GM21717 (cell line): ENCODE data around the gene GPRC5C.
"Not testable (repeated sequence)": the region's sequence is repeated elsewhere in the genome, so short reads cannot be mapped to it uniquely, and the experiment has no call there.

Experiments
- ATAC-seq: cut with Tn5 transposase; IDR thresholded peaks from one replicate; pipeline ENCODE4 v1.9.1; 2021; ENCODE audit warnings: mild to moderate bottlenecking, moderate library complexity; ENCODE audit not compliant: unreplicated experiment

The GPRC5C gene

DNA sequence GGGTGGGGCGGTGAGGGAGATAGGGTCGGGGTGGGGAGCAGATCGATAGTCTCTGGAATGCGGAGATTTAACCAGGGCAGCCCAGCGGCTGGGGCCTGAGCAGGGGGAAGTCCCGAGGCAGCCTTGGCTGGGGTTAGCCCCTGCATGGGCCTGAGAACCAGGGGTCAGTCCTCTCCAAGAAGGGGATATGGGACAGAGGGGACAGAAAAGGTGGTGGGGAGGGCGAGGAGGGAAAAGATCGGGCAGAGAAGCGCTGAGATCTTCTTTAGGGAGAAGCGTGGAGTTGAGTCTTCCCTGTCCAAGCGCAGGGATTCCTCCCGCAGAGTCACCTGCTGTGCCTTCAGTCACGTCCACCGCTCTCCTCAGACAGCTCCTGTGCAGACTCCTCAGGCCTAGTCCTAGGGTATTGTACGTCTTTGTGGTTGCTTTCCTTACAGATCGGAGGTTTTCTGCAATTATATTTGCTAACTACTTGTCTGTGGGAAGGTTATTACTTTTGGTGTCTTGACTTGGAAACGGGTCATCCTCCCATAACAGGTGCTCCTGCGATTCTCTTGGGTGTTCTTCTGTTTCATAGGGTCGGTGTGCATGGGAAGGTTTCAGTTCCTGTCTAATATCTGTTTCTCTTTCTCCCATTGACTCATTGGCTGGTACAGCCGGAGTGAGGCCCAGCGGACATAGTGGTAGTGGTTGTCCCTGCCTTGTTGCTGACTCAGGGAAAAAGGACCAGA, 35.5 kb downstream of the GPRC5C start:
- peak; percentile 69 for ATAC-seq

DNA sequence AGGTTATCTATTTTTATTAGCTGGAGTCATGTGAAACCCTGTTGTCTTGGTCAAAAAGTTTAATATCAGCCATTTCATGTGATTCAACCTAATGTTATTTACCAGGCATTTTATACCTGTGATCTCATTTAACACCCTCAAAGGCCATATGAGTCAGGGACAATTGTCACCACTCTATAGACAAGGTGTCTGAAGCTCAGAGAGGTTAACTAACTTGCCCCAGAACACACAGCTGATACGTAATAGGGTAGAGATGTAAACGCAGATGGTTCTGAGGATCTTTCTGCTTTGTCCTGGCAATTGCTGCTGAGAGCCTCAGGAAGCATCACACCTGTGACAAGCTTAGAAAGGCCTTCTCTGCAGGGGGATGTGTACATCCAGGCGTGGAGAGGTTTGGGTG, 39.5 kb downstream of the GPRC5C start:
- ATAC-seq = no peak

DNA sequence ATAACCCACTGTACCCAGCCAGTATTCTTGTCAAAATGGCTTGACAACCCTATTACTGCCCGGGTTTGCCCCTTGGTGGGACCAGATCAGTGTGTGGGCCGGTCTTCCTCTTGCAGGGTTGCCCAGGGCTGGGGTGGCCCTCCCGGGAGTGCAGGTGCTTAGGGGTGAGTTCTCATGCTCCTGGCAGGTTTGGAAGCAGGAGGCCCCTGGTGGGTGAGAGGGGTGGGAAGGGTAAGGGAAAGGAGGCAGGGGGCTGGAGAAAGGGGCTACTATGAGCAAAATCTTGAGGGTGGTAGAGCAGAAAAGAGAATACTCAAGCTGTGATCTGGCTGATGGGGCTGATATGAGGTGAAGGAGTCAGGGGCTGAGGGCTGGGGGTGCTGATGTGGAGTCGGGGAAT, 41.0 kb downstream of the GPRC5C start:
- no peak for ATAC-seq

DNA sequence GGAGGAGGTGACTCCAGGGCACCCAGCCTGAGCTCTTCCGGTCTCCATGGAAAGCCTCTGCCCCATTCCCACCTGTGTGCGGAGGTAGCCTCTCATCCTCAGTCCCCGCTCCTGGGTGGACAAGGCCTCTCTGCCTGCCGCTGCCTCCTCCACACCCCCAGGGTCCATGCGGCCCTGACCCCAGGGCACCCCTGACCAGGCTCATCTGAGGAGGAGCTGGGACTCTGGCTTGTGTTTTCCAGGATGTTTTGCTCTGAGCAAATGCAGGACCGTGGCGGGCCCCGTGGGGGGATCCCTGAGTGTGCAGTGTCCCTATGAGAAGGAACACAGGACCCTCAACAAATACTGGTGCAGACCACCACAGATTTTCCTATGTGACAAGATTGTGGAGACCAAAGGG, 41.4 kb downstream of the GPRC5C start:
- ATAC-seq = no peak

DNA sequence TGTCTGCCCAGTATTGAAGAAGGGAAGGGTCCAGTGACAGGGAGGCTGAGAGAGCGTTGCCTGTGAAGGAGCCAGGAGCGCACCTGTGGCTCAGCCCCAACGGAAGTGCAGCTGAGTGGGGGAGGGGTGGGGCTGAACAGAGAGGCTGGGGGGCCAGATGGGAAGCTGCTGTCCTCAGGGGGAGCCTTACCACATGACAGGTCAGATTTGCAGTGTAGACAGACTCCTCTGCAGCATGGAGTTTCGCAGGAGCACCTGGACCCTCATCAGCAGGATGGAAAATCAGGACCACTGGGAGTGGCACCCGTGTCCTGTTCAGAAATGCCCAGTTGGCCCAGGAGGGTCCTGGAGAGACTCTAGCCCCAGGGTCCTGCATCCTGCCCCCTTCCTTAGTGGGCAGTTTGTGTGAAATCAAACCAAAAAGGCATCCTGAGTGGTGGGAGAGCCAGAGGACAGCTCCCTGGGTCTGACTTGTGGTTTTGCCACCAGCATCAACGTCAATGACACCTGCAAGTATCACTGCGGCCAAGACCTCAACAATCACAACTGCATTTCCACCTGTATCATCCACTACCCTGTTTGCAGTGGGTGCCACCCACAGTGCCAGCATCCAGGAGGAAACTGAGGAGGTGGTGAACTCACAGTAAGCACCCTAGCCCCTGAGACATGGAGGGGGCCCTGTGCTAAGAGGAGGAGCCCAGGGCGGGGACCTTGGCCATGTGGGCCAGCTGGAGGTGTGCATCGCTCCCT, 42.3 kb downstream of the GPRC5C start:
- no peak for ATAC-seq

DNA sequence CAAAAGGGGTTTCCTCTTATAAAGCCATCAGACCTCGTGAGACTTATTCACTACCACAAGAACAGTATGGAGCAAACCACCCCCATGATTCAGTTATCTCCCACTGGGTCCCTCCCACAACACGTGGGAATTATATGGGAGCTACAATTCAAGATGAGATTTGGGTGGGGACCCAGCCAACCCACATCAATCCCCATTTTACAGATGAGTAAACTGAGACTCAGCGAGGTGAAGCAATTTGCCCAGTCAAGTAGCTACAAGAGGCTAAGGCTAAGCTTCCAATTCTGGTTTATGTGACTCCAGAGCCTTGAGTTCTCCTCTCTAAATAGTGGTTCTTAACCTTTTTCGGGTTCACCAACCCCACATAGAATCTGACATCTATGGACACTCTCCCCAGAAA, 43.3 kb downstream of the GPRC5C start:
- no peak for ATAC-seq

DNA sequence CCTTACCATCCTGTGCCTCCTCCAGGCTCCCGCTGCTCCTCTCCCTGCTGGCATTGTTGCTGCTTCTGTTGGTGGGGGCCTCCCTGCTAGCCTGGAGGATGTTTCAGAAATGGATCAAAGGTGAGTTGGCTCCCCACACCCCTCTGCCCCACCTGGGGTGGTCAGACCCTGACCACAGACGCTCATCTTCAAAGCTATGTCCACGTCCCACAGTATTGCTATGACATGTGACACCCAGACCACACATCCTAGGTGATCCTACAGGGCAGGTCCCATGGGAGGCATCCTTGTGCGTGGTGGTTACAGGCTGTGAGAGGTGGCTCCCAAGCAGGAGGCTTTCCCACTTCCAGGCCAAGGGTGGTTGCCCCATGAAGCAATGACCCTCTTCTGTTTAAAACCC, 45.5 kb downstream of the GPRC5C start:
- no peak for ATAC-seq

DNA sequence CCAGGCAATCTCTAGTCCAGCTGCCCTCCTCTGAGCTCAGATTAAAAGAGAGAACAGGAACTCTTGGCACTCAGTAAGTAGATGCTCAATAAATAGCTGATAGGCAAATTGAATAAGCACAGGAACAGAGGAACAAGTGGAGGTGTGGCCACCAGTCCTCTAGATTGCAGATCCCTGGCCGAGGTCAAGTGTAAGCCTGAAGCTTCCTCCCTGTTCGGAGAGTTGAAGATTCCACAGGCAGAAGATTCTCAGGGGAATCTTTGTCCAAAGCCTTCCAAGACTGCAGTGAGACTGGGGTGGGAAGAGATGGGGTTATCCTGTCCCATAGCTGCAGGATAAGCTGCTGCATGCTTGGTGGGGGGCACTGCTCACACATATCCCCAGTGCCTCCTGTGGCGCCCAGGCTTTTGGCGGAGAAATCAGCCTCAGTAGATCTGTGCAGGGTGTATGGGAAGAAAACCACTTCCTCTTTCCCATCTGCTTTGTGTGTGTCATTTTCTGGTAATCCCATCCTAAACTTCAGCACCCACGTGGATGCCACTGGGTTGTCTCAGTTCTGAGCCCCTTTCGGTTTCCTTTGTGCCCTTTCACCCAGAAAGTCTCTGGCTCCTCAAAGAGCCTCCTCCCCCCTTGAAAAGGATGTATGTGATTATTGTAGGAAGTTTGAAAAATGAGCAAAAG, 46.7 kb downstream of the GPRC5C start:
- no peak for ATAC-seq

DNA sequence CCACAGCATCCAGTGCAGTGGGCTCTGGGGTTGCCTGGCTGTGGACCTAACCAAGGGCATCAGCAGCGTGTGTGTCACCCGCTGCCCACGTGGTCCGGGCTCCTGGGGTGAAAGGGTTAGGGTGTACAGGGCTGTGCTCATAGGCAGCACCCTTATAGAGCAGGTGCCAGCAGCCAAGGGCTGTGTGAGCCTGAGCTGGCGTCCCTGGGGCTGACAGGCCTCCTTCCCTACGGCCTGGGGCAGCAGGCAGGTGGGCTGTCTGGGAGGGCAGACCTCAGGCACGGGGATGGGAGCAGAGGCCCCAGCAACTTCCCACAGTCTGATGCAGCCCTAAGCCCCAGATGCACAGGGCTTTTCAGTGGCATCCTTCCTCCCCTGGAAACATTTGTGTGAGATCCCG, 48.4 kb downstream of the GPRC5C start:
- no peak for ATAC-seq

DNA sequence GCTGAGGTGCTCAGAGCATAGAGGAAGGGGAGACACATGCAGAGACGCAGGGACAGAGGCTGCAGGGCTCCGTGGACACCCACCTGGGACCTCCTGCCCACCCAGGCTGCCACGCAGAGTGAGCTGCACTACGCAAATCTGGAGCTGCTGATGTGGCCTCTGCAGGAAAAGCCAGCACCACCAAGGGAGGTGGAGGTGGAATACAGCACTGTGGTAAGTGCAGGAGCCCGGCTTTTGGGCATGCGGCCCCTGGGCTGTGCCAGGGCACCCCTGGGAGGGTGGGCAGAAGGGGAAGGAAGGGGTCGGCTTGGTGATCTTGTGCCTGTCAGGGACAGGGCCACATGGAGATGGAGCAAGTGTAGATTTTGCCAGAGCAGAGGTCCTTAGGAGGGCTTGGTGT, 49.7 kb downstream of the GPRC5C start:
- ATAC-seq = no peak

DNA sequence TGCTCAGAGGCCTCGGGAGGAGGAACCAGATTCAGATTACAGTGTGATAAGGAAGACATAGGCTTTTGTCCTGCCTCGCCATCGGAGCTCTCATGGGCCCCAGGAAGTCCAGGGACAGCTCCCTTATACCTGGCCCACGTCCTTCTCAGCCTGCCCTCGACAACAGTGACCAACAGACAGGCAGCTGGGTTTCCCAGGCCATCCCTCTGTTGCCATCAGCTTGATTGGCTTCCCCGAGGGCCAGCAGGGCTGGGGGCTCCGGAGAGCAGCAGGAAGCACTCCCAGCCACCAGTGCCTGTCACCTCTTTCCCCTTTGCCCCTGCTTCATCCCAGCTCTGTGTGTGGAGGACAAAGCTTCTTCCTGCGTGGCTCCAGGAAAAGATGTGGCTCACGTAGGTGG, 52.2 kb downstream of the GPRC5C start:
- no peak for ATAC-seq

DNA sequence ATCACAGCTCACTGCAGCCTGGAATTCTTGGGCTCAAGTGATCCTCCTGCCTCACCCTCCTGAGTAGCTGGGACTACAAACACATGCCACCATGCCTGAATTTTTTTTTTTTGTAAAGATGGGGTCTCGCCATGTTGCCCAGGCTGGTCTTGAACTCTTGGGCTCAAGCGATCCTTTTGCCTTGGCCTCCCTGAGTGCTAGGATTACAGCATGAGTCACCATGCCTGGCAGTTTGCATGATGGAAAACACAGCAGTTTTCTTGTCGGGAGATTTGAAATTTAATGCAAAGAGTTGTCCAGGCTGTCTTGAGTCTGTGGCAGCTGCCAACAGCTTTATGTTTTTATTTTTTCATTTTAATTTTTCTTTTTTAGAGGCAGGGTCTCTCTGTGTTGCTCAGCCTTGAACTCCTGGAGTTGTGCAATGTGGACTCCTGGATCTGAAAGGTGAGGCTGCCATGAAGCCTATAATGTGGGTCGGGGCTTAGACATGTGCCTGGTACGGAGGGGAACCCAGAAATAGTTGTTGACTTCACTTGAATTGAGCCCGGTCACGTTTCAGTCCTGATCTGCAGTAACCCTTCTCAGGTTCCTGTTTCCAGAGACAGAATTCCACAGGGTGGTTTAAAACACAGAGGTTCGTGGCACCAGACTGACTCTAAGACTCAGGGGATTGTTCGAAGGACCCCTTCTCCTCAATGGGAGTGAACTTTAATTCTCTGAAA, 53.3 kb downstream of the GPRC5C start:
- ATAC-seq = no peak

DNA sequence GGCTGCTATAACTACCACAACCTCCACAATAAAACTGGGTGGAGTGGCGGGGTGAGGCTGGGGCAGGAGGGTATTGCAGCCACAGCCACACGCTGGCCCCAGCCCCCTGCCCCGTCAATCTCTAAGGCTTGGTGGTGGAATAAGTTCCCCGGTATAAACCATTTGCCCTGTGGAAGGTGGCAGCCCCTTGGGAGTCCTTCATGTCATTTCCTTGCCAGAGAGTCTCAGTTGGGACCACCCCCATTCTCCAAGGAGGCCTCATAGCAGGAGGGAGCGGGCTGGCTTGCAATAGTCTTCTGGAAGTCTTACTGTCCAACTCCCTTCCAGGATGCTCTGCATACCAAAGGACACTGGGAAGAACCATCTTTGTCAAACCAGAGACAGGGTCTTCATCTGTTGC, 54.0 kb downstream of the GPRC5C start:
- no peak for ATAC-seq

DNA sequence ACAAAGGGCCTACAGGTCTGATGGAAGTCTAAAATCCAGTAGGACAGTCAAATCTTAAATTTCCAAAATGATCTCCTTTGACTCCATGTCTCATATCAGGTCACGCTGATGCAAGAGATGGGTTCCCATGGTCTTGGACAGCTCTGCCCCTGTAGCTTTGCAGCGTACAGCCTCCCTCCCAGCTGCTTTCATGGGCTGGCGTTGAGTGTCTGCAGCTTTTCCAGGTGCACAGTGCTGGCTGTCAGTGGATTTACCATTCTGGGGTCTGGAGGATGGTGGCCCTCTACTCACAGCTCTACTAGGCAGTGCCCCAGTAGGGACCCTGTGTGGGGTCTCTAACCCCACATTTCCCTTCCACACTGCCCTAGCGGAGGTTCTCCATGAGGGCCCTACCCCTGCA, 56.4 kb downstream of the GPRC5C start:
- ATAC-seq = not testable (repeated sequence)

DNA sequence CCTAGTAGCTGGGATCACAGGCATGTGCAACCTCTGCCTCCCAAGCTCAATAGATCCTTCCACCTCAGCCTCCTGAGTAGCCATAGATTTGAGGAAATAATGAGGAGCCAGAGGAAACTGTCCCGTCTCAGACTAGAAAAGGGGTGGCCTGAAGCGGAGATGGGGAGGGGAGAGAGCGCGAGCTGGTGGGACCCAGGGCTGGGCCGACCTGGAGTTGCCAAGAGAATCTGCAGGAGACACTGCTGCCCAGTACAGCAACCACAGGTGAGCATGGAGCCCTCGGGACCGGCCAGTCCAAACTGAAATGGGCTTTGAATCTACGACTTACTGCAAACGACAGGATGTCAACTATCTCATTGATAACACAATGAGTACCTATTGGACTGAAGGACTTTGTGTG, 58.8 kb downstream of the GPRC5C start:
- no peak for ATAC-seq

DNA sequence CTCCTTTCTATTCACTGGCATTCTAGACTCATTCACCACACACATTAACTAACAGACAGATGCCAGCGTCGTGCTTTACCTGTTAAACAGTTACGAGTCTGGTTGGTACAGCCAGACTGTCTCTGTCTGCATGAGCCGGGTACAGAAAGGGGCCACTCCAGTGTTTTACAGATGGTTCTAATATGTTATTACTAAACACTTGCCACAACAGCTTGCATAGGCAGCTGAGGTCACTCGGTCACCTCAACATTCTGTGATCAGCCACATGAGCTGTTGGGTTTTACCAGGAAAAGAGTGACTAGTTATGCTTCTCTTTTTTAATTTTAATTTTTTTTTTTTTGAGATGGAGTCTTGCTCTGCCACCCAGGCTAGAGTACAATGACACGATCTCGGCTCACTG, 59.7 kb downstream of the GPRC5C start:
- ATAC-seq = no peak

DNA sequence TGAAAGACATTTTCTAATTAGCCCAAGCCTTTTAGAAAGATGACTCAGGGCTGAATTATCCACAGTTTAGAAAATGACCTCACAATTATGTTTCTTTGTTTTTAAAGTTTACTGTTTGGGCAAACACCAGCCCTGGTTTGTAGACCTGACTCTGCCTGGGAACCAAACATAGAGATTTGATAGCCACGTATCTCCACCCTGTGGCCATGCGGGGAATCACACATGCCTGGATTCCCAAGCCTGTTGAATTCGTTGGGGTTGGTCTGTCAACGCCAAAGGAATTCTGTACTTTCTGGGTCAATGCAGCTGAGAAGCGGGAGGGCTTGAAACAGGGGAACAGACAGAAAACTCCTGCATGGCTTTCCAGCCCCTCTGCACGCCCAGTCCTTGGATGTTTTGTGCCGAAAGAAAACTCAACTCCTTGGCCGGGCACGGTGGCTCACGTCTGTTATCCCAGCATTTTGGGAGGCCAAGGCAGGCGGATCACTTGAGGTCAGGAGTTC, 61.5 kb downstream of the GPRC5C start:
- ATAC-seq = no peak
